NCI-H460 (cell line): ENCODE data around the gene CCDC201. TPM values are rescaled to one million over a fixed set of nuclear protein-coding genes. Genes with fewer than 3 reads are reported as not detected.

ENCODE experiments used
- DNase-seq: peaks from one replicate; pipeline ENCODE4 v3.0.0-alpha.2; 2016; ENCODE audit warnings: low read depth; ENCODE audit errors: extremely low read depth
- total RNA-seq: library from RNA; depleted of rRNA; stranded (reverse); fragments of >200 nt; shearing (Covaris generic); gene quantifications from 2 replicates; pipeline ENCODE4 v1.2.3, GENCODE V29; 2014

Gene CCDC201
- total RNA-seq, 1 experiment from 2014 or later = not detected

- no peak for DNase-seq
Observed at GRCh38 chr7:45893996-45894664, 21.2 kb upstream of the CCDC201 start.

- DNase-seq = no peak
Observed at GRCh38 chr7:45893374-45893995, 20.6 kb upstream of the CCDC201 start.

- DNase-seq = no peak
Observed at GRCh38 chr7:45892407-45893035, 19.6 kb upstream of the CCDC201 start.

- no peak for DNase-seq
Observed at GRCh38 chr7:45891462-45892402, 18.9 kb upstream of the CCDC201 start.

- peak; percentile 47 for DNase-seq
Observed at GRCh38 chr7:45890902-45891461, 18.1 kb upstream of the CCDC201 start.

GRCh38 chr7:45890125-45890901 is 17.4 kb upstream of the CCDC201 start:
- no peak for DNase-seq

- no peak for DNase-seq
Observed at GRCh38 chr7:45889367-45890067, 16.6 kb upstream of the CCDC201 start.

GRCh38 chr7:45888993-45889366 is 16.1 kb upstream of the CCDC201 start:
- no peak for DNase-seq

GRCh38 chr7:45888185-45888992 is 15.5 kb upstream of the CCDC201 start, which contains the start of gene IGFBP1:
TSS of gene IGFBP1 (plus strand) at chr7:45888488. CDS start at chr7:45888653, 165 bp downstream.
- DNase-seq = no peak

- DNase-seq = no peak
Observed at GRCh38 chr7:45886931-45887667, 14.2 kb upstream of the CCDC201 start.

- DNase-seq = peak; percentile 55
Observed at GRCh38 chr7:45885264-45885882, 12.5 kb upstream of the CCDC201 start.

- no peak for DNase-seq
Observed at GRCh38 chr7:45884136-45884535, 11.3 kb upstream of the CCDC201 start.

- DNase-seq = no peak
Observed at GRCh38 chr7:45882465-45882810, 9.6 kb upstream of the CCDC201 start.

GRCh38 chr7:45881759-45882464 is 9.0 kb upstream of the CCDC201 start:
- peak; percentile 69 for DNase-seq

- DNase-seq = no peak
Observed at GRCh38 chr7:45881280-45881758, 8.4 kb upstream of the CCDC201 start.

GRCh38 chr7:45880433-45880860 is 7.6 kb upstream of the CCDC201 start:
- DNase-seq = no peak
